Keratinocyte (primary cell): Measurements from ENCODE around the gene ATP2B1. TPM values are rescaled to one million over a fixed set of nuclear protein-coding genes. Genes with fewer than 3 reads are reported as not detected.

Experiments
- DNase-seq: peaks from one replicate; pipeline ENCODE4 v3.0.0-alpha.2; 2011; ENCODE audit warnings: low read depth, missing footprints, low spot score
- FAIRE-seq: peaks from 2 replicates; lab custom pipeline; 2011; peaks lifted over from hg19 to GRCh38; lab: Jason Lieb, UNC
- H2AFZ ChIP-seq: 2 replicates; pipeline ENCODE4 v1.6.0; 2012; ENCODE audit warnings: low read length, control low read depth, inconsistent platforms; ENCODE audit not compliant: control insufficient read depth
- H3K27ac ChIP-seq: 2 replicates; pipeline ENCODE4 v1.5.1; 2011; ENCODE audit warnings: low read length; ENCODE audit not compliant: control insufficient read depth, insufficient read depth
- H3K27me3 ChIP-seq: 3 replicates; pipeline ENCODE4 v1.6.0; 2011; ENCODE audit warnings: low read length; ENCODE audit not compliant: control insufficient read depth, insufficient read depth; ENCODE audit errors: extremely low read depth
- H3K36me3 ChIP-seq, 2 experiments: 2 replicates in 1 of 2; 3 replicates in 1 of 2; pipeline ENCODE4 v1.5.1; 2011; ENCODE audit warnings: low read length in 2 of 2, mild to moderate bottlenecking in 1 of 2; ENCODE audit not compliant: control insufficient read depth in 2 of 2, insufficient read depth in 2 of 2; ENCODE audit errors: extremely low read depth in 1 of 2
- H3K4me1 ChIP-seq: 3 replicates; pipeline ENCODE4 v1.5.1; 2011; ENCODE audit warnings: low read length; ENCODE audit not compliant: control insufficient read depth, insufficient read depth; ENCODE audit errors: extremely low read depth
- H3K4me2 ChIP-seq: 3 replicates; pipeline ENCODE4 v1.6.0; 2011; ENCODE audit warnings: low read depth, low read length; ENCODE audit not compliant: control insufficient read depth, insufficient read depth; ENCODE audit errors: extremely low read depth
- H3K4me3 ChIP-seq, 3 experiments: fragments of 200-600 bp in 1 of 3; sonication (generic) in 1 of 3; 2 replicates in 2 of 3; 3 replicates in 1 of 3; pipeline ENCODE4 v1.5.1; 2011 to 2016; ENCODE audit warnings: low read length in 3 of 3, mild to moderate bottlenecking in 3 of 3, control low read depth in 2 of 3, inconsistent platforms in 1 of 3, low read depth in 1 of 3, mixed read lengths in 1 of 3, mixed run types in 1 of 3, moderate library complexity in 1 of 3; ENCODE audit not compliant: control insufficient read depth in 2 of 3, insufficient read depth in 2 of 3; ENCODE audit errors: extremely low read depth in 1 of 3
- H3K79me2 ChIP-seq: 2 replicates; pipeline ENCODE4 v1.6.0; 2012; ENCODE audit warnings: low read length; ENCODE audit not compliant: control insufficient read depth, insufficient read depth
- H3K9ac ChIP-seq: 3 replicates; pipeline ENCODE4 v1.6.0; 2011; ENCODE audit warnings: low read length; ENCODE audit not compliant: control insufficient read depth, insufficient read depth; ENCODE audit errors: extremely low read depth
- H3K9me1 ChIP-seq: 3 replicates; pipeline ENCODE4 v1.6.0; 2011; ENCODE audit warnings: low read length; ENCODE audit not compliant: control insufficient read depth, insufficient read depth; ENCODE audit errors: extremely low read depth
- H3K9me3 ChIP-seq: 2 replicates; pipeline ENCODE4 v1.5.1; 2012; ENCODE audit warnings: low read depth, low read length; ENCODE audit not compliant: control insufficient read depth
- H4K20me1 ChIP-seq: 3 replicates; pipeline ENCODE4 v1.6.0; 2011; ENCODE audit warnings: low read length; ENCODE audit not compliant: control insufficient read depth, insufficient read depth; ENCODE audit errors: extremely low read depth
- CTCF ChIP-seq, 3 experiments: IDR thresholded peaks in 1 of 3; conservative IDR thresholded peaks in 1 of 3; optimal IDR thresholded peaks in 1 of 3; 2 replicates in 2 of 3; 3 replicates in 1 of 3; pipeline versions ENCODE3 to v1.5.1; 2011; ENCODE audit warnings: low read length in 3 of 3, mild to moderate bottlenecking in 3 of 3, moderate library complexity in 2 of 3, control low read depth in 1 of 3, inconsistent platforms in 1 of 3; ENCODE audit not compliant: insufficient read depth in 2 of 3; ENCODE audit errors: extremely low read depth in 1 of 3
- EZH2 ChIP-seq: IDR thresholded peaks from one replicate; pipeline ENCODE4 v1.6.1; 2012; ENCODE audit warnings: inconsistent platforms, mild to moderate bottlenecking, low read length, moderate library complexity
- dilution Hi-C: fragments of 300-500 bp; cut with MboI; formaldehyde crosslinking; loops from one replicate; pipeline ENCODE4 v1.7.0; 2020; ENCODE audit warnings: low sequenced_read_pairs; ENCODE audit not compliant: extremely low pct_ligation_motif_present
- polyA plus RNA-seq, 5 experiments: library from polyadenylated mRNA; depleted of rRNA in 3 of 5; stranded (reverse) in 3 of 5; stranded (forward) in 1 of 5; unstranded in 1 of 5; fragments of >200 nt; gene quantifications; 1 replicate in 1 of 5; 2 replicates in 3 of 5; 3 replicates in 1 of 5; pipeline versions ENCODE4 v1.2.1 to v1.2.3, GENCODE V29; 2011 to 2012; ENCODE audit warnings: missing spikeins in 2 of 5, low read depth in 1 of 5, low replicate concordance in 1 of 5

The ATP2B1 gene
- polyA plus RNA-seq, 1 donor (not counting 4 experiments of a cell fraction or from before 2014, with no cell fraction given): 24.6 TPM

GRCh38 chr12:89731614-89732013 is 23.0 kb upstream of the ATP2B1 start:
- Histone ChIP-seq H3K9me3 (peaks cover 3% of the 10 kb centered on the region), H3K4me3 (no peak overlapping the region), H3K27me3 (no peaks in the 10 kb centered on the region), H3K4me2 (no peak overlapping the region), H4K20me1 (no peaks in the 10 kb centered on the region), H3K79me2 (no peaks in the 10 kb centered on the region), H3K36me3 (no peaks in the 10 kb centered on the region), H3K9me1 (no peaks in the 10 kb centered on the region), H3K27ac (no peak overlapping the region), H2AFZ (no peak overlapping the region), H3K4me1 (peaks cover 25% of the 10 kb centered on the region), H3K9ac (no peak overlapping the region)
- FAIRE-seq (no peak), DNase-seq (no peak)
- dilution Hi-C loops: no loop called here
- no peak for TF ChIP-seq CTCF (optimal IDR thresholded peaks at IDR 0.05 in 1 of 3, IDR thresholded peaks at IDR 0.05 in 1 of 3, conservative IDR thresholded peaks at IDR 0.05 in 1 of 3; ENCODE audit: extremely low read depth in 1 of 3, insufficient read depth in 2 of 3, low read length in 3 of 3)
- no peak for TF ChIP-seq EZH2

GRCh38 chr12:89731089-89731488 is 22.5 kb upstream of the ATP2B1 start:
- no peak overlapping the region for H2AFZ ChIP-seq
- no peak for FAIRE-seq
- dilution Hi-C loops: no loop called here

More at GRCh38 chr12:89731089-89731488, 22.5 kb upstream of the ATP2B1 start:
- no peak overlapping the region for H3K27ac ChIP-seq
- no peak overlapping the region for H3K9ac ChIP-seq
- H4K20me1 ChIP-seq: no peaks in the 10 kb centered on the region
- H3K9me1 ChIP-seq: no peaks in the 10 kb centered on the region
- H3K79me2 ChIP-seq: no peaks in the 10 kb centered on the region
- H3K9me3 ChIP-seq: peaks cover 3% of the 10 kb centered on the region
- H3K36me3 ChIP-seq: no peaks in the 10 kb centered on the region
- H3K4me3 ChIP-seq: no peak overlapping the region
- H3K4me1 ChIP-seq: peaks cover 25% of the 10 kb centered on the region
- DNase-seq: no peak
- H3K4me2 ChIP-seq: no peak overlapping the region
- TF ChIP-seq CTCF (optimal IDR thresholded peaks at IDR 0.05 in 1 of 3, IDR thresholded peaks at IDR 0.05 in 1 of 3, conservative IDR thresholded peaks at IDR 0.05 in 1 of 3; ENCODE audit: extremely low read depth in 1 of 3, insufficient read depth in 2 of 3, low read length in 3 of 3) (no peak), EZH2 (no peak)
- no peaks in the 10 kb centered on the region for H3K27me3 ChIP-seq
